ENCODE data around the gene DVL1. TPM values are rescaled to one million over a fixed set of nuclear protein-coding genes. Genes with fewer than 3 reads are reported as not detected.

Gene DVL1
- total RNA-seq, 1 donor from 2014 or later, result 55.0 TPM

DNA sequence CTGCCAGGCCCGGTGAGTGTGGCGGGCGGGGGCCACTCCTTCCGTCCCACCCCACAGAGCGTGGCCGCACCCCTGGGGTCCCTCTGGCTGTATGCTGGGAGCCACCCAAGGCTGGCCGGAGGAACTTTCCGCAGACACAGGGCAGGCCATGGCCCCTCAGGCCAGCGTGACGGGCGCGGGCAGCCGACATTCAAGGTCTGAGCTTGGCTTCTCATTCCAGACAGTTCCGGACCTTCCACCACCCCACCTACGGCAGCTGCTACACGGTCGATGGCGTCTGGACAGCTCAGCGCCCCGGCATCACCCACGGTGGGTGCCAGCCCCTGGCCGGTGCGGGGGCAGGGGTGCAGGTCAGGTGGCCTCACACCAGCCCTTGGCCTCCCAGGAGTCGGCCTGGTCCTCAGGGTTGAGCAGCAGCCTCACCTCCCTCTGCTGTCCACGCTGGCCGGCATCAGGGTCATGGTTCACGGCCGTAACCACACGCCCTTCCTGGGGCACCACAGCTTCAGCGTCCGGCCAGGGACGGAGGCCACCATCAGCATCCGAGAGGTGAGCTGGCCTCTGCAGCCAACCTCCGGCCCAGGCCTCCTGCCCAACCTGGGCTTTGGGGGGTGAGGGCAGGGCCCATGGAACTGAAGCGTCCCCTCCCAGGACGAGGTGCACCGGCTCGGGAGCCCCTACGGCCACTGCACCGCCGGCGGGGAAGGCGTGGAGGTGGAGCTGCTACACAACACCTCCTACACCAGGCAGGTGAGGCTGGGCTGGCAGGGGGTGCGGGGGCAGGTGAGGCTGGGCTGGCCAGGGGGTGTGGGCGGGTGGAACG lies 61.7 kb downstream of the DVL1 start:
- Histone ChIP-seq H4K20me1 (ENCODE audit: insufficient read depth, low read length) (peaks cover 4% of the 10 kb centered on the region), H3K4me3 (ENCODE audit: insufficient read depth, low read depth, low read length) (no peak overlapping the region), H3K27me3 (ENCODE audit: insufficient read depth, low read length) (no peaks in the 10 kb centered on the region), H3K79me2 (ENCODE audit: insufficient read depth, low read length) (no peaks in the 10 kb centered on the region), H3K4me1 (ENCODE audit: insufficient read depth, low read length) (peaks cover under 1% of the 10 kb centered on the region), H3K36me3 (ENCODE audit: insufficient read depth, low read length) (no peaks in the 10 kb centered on the region), H3K4me2 (ENCODE audit: low read length) (no peak overlapping the region), H3K27ac (ENCODE audit: low read depth, low read length) (no peak overlapping the region), H3K9me3 (ENCODE audit: insufficient read depth, low read depth, low read length) (no peaks in the 10 kb centered on the region), H3K9ac (ENCODE audit: low read length) (no peak overlapping the region), H2AFZ (ENCODE audit: low read depth, low read length) (no peak overlapping the region)
- FAIRE-seq (no peak), DNase-seq (ENCODE audit: low read depth) (no peak)
- no peak overlapping the region for H3K4me3 Mint-ChIP-seq (ENCODE audit: unreplicated experiment)
- peaks cover 2% of the 10 kb centered on the region for H3K27me3 Mint-ChIP-seq (ENCODE audit: low read depth, unreplicated experiment)
- no peak overlapping the region for H3K27ac Mint-ChIP-seq (ENCODE audit: unreplicated experiment)
- no peaks in the 10 kb centered on the region for H3K36me3 Mint-ChIP-seq (ENCODE audit: low read depth, unreplicated experiment)
- TF ChIP-seq, protein P1, sequence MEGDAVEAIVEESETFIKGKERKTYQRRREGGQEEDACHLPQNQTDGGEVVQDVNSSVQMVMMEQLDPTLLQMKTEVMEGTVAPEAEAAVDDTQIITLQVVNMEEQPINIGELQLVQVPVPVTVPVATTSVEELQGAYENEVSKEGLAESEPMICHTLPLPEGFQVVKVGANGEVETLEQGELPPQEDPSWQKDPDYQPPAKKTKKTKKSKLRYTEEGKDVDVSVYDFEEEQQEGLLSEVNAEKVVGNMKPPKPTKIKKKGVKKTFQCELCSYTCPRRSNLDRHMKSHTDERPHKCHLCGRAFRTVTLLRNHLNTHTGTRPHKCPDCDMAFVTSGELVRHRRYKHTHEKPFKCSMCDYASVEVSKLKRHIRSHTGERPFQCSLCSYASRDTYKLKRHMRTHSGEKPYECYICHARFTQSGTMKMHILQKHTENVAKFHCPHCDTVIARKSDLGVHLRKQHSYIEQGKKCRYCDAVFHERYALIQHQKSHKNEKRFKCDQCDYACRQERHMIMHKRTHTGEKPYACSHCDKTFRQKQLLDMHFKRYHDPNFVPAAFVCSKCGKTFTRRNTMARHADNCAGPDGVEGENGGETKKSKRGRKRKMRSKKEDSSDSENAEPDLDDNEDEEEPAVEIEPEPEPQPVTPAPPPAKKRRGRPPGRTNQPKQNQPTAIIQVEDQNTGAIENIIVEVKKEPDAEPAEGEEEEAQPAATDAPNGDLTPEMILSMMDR (IDR thresholded peaks at IDR 0.05; ENCODE audit: insufficient read depth, low read depth, low read length), result no peak
- H3K4me1 Mint-ChIP-seq (ENCODE audit: low read depth, unreplicated experiment), result no peaks in the 10 kb centered on the region
- no peaks in the 10 kb centered on the region for H3K9me3 Mint-ChIP-seq (ENCODE audit: unreplicated experiment)

- H3K4me3 ChIP-seq (ENCODE audit: insufficient read depth, low read depth, low read length), result no peak overlapping the region
- H3K9me3 ChIP-seq (ENCODE audit: insufficient read depth, low read depth, low read length), result no peaks in the 10 kb centered on the region
- H4K20me1 ChIP-seq (ENCODE audit: insufficient read depth, low read length), result no peaks in the 10 kb centered on the region
- Mint-ChIP-seq H3K4me3 (ENCODE audit: unreplicated experiment) (no peak overlapping the region), H3K9me3 (ENCODE audit: unreplicated experiment) (no peaks in the 10 kb centered on the region), H3K27ac (ENCODE audit: unreplicated experiment) (no peak overlapping the region), H3K36me3 (ENCODE audit: low read depth, unreplicated experiment) (no peaks in the 10 kb centered on the region), H3K27me3 (ENCODE audit: low read depth, unreplicated experiment) (peaks cover 2% of the 10 kb centered on the region), H3K4me1 (ENCODE audit: low read depth, unreplicated experiment) (no peaks in the 10 kb centered on the region)
- DNase-seq (ENCODE audit: low read depth) (no peak), FAIRE-seq (no peak)
- H3K27ac ChIP-seq (ENCODE audit: low read depth, low read length), result no peak overlapping the region
- no peak overlapping the region for H3K4me2 ChIP-seq (ENCODE audit: low read length)
- H2AFZ ChIP-seq (ENCODE audit: low read depth, low read length), result no peak overlapping the region
- TF ChIP-seq, protein P1 (IDR thresholded peaks at IDR 0.05; ENCODE audit: insufficient read depth, low read depth, low read length), result no peak
- no peak for TF ChIP-seq EZH2 (IDR thresholded peaks at IDR 0.05; ENCODE audit: insufficient read depth, low read length)
- no peaks in the 10 kb centered on the region for H3K36me3 ChIP-seq (ENCODE audit: insufficient read depth, low read length)
- no peaks in the 10 kb centered on the region for H3K27me3 ChIP-seq (ENCODE audit: insufficient read depth, low read length)
- no peak overlapping the region for H3K9ac ChIP-seq (ENCODE audit: low read length)
- H3K79me2 ChIP-seq (ENCODE audit: insufficient read depth, low read length), result no peaks in the 10 kb centered on the region
- peaks cover 6% of the 10 kb centered on the region for H3K4me1 ChIP-seq (ENCODE audit: insufficient read depth, low read length)
Measured at GRCh38 chr1:1286313-1287261, 62.6 kb downstream of the DVL1 start.
